ENCODE results near the gene LOC101059915.

GRCh38 chrX:71617742-71618141 is 49.6 kb upstream of the LOC101059915 start:
- TF ChIP-seq CTCF (IDR thresholded peaks at IDR 0.05; ENCODE audit: low read depth, low read length, missing input control), result no peak
- no peak for TF ChIP-seq RXRA (IDR thresholded peaks at IDR 0.05)

Measured in liver (tissue), 3 donors.